ENCODE data around the gene MON1B. TPM values are rescaled to one million over a fixed set of nuclear protein-coding genes. Genes with fewer than 3 reads are reported as not detected.

Gene MON1B
- total and polyA plus RNA-seq, 2 of the 13 experiments (the other 11 are each of a cell fraction or from before 2014, with no cell fraction given) = 13.4 to 15.6 TPM

- TF ChIP-seq ZNF441 (CRISPR knock-in tag; IDR thresholded peaks at IDR 0.05; ENCODE audit: borderline replicate concordance) (no peak), PREB (CRISPR knock-in tag; IDR thresholded peaks at IDR 0.05) (no peak), ZKSCAN8 (CRISPR knock-in tag; IDR thresholded peaks at IDR 0.05; ENCODE audit: borderline replicate concordance) (no peak), KDM6A (CRISPR knock-in tag; IDR thresholded peaks at IDR 0.05; ENCODE audit: low read depth) (no peak), ZNF678 (CRISPR knock-in tag; IDR thresholded peaks at IDR 0.05) (no peak), ZFX (CRISPR knock-in tag; IDR thresholded peaks at IDR 0.05; ENCODE audit: low read depth) (no peak), MLXIP (CRISPR knock-in tag; IDR thresholded peaks at IDR 0.05; ENCODE audit: borderline replicate concordance) (no peak), ZBTB42 (CRISPR knock-in tag; IDR thresholded peaks at IDR 0.05) (no peak), FOXK1 (CRISPR knock-in tag; IDR thresholded peaks at IDR 0.05; ENCODE audit: borderline replicate concordance, low read depth) (peak; percentile 63; the same call in 1 of the 2 replicates), ZNF160 (CRISPR knock-in tag; IDR thresholded peaks at IDR 0.05) (no peak), NCOA5 (CRISPR knock-in tag; IDR thresholded peaks at IDR 0.05) (no peak), ZHX1 (CRISPR knock-in tag; IDR thresholded peaks at IDR 0.05; ENCODE audit: low read depth) (no peak), MTF1 (CRISPR knock-in tag; IDR thresholded peaks at IDR 0.05) (no peak), SALL1 (CRISPR knock-in tag; IDR thresholded peaks at IDR 0.05) (peak; percentile 82), SRF (IDR thresholded peaks at IDR 0.05; ENCODE audit: low read depth, low read length) (no peak), GABPB1 (CRISPR knock-in tag; IDR thresholded peaks at IDR 0.05) (peak; percentile 62), ZFP37 (CRISPR knock-in tag; IDR thresholded peaks at IDR 0.05; ENCODE audit: borderline replicate concordance) (peak; percentile 76; the same call in 1 of the 2 replicates), SRY (CRISPR knock-in tag; IDR thresholded peaks at IDR 0.05) (no peak)
- TF ChIP-seq, protein P1, sequence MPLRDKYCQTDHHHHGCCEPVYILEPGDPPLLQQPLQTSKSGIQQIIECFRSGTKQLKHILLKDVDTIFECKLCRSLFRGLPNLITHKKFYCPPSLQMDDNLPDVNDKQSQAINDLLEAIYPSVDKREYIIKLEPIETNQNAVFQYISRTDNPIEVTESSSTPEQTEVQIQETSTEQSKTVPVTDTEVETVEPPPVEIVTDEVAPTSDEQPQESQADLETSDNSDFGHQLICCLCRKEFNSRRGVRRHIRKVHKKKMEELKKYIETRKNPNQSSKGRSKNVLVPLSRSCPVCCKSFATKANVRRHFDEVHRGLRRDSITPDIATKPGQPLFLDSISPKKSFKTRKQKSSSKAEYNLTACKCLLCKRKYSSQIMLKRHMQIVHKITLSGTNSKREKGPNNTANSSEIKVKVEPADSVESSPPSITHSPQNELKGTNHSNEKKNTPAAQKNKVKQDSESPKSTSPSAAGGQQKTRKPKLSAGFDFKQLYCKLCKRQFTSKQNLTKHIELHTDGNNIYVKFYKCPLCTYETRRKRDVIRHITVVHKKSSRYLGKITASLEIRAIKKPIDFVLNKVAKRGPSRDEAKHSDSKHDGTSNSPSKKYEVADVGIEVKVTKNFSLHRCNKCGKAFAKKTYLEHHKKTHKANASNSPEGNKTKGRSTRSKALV (CRISPR knock-in tag; IDR thresholded peaks at IDR 0.05) = 0 out of 2 replicates have a peak, but pooled peaks have one; percentile 44
- TF ChIP-seq, protein P2, sequence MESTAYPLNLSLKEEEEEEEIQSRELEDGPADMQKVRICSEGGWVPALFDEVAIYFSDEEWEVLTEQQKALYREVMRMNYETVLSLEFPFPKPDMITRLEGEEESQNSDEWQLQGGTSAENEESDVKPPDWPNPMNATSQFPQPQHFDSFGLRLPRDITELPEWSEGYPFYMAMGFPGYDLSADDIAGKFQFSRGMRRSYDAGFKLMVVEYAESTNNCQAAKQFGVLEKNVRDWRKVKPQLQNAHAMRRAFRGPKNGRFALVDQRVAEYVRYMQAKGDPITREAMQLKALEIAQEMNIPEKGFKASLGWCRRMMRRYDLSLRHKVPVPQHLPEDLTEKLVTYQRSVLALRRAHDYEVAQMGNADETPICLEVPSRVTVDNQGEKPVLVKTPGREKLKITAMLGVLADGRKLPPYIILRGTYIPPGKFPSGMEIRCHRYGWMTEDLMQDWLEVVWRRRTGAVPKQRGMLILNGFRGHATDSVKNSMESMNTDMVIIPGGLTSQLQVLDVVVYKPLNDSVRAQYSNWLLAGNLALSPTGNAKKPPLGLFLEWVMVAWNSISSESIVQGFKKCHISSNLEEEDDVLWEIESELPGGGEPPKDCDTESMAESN (CRISPR knock-in tag; conservative IDR thresholded peaks at IDR 0.05) = peak; percentile 56; the same call in 1 of the 2 replicates
Observed at GRCh38 chr16:77236063-77236511, 45.1 kb downstream of the MON1B start (continued).
